SK-N-SH (cell line): Measurements from ENCODE around the gene DUSP16. TPM values are rescaled to one million over a fixed set of nuclear protein-coding genes. Genes with fewer than 3 reads are reported as not detected.

Experiments used
- CTCF ChIA-PET: fragments of 300-600, 350-600 bp; formaldehyde crosslinking; extraction: SDS; loops from one replicate; lab custom pipeline; 2021; lab: Yijun Ruan, JAX
- POLR2A ChIA-PET: fragments of 350-600 bp; sonication (Branson Sonifier 250); formaldehyde crosslinking; extraction: SDS; loops from one replicate; lab custom pipeline; 2020; ENCODE audit warnings: antibody characterized with exemption, inconsistent platforms; lab: Yijun Ruan, JAX
- DNase-seq: peaks from one replicate; pipeline ENCODE4 v3.0.0; 2012
- H2AFZ ChIP-seq: fragments of 200-600 bp; sonication (generic); 2 replicates; pipeline ENCODE4 v1.8.1; 2016; ENCODE audit warnings: antibody characterized with exemption, mild to moderate bottlenecking, low read depth
- H3F3A ChIP-seq: fragments of 200-600 bp; sonication (generic); replicated peaks from 2 replicates; pipeline ENCODE3; 2016; ENCODE audit warnings: antibody characterized with exemption, mild to moderate bottlenecking; ENCODE audit not compliant: insufficient read depth
- H3K27ac ChIP-seq, 2 experiments: fragments of 200-500 bp in 1 of 2; fragments of 200-600 bp in 1 of 2; sonication (Bioruptor generic) in 1 of 2; sonication (generic), shearing (Covaris generic) in 1 of 2; 2 replicates each; pipeline versions ENCODE4 v1.5.1 to v1.6.1; 2014 to 2016; ENCODE audit warnings: low read depth in 2 of 2, inconsistent platforms in 1 of 2, low read length in 1 of 2, mild to moderate bottlenecking in 1 of 2, mixed read lengths in 1 of 2
- H3K27me3 ChIP-seq: fragments of 200-600 bp; sonication (generic), shearing (Covaris generic); 2 replicates; pipeline ENCODE4 v1.6.1; 2016; ENCODE audit warnings: mixed run types; ENCODE audit not compliant: insufficient read depth
- H3K36me3 ChIP-seq, 2 experiments: fragments of 200-500 bp in 1 of 2; fragments of 200-600 bp in 1 of 2; sonication (Bioruptor generic) in 1 of 2; sonication (generic) in 1 of 2; replicated peaks in 1 of 2; 2 replicates each; pipeline versions ENCODE3 to v1.5.1; 2014 to 2016; ENCODE audit warnings: low read length in 1 of 2, mild to moderate bottlenecking in 1 of 2; ENCODE audit not compliant: insufficient read depth in 2 of 2, control insufficient read depth in 1 of 2
- H3K4me1 ChIP-seq, 2 experiments: fragments of 200-500 bp in 1 of 2; fragments of 200-600 bp in 1 of 2; sonication (Bioruptor generic) in 1 of 2; sonication (generic), shearing (Covaris generic) in 1 of 2; 2 replicates each; pipeline versions ENCODE4 v1.5.1 to v1.6.1; 2014 to 2016; ENCODE audit warnings: low read depth in 1 of 2, low read length in 1 of 2, mixed run types in 1 of 2; ENCODE audit not compliant: insufficient read depth in 2 of 2, control insufficient read depth in 1 of 2
- H3K4me2 ChIP-seq: fragments of 200-600 bp; sonication (generic), shearing (Covaris generic); 2 replicates; pipeline ENCODE4 v1.6.1; 2017; ENCODE audit warnings: mixed run types
- H3K4me3 ChIP-seq, 2 experiments: fragments of 200-500 bp in 1 of 2; fragments of 200-600 bp in 1 of 2; sonication (Bioruptor generic) in 1 of 2; sonication (generic), shearing (Covaris generic) in 1 of 2; 2 replicates each; pipeline versions ENCODE4 v1.5.1 to v1.8.1; 2014 to 2016; ENCODE audit warnings: low read depth in 2 of 2, inconsistent platforms in 1 of 2, low read length in 1 of 2, mild to moderate bottlenecking in 1 of 2, mixed read lengths in 1 of 2, moderate library complexity in 1 of 2
- H3K79me2 ChIP-seq: fragments of 200-600 bp; sonication (generic); 2 replicates; pipeline ENCODE4 v1.8.1; 2017; ENCODE audit warnings: mild to moderate bottlenecking; ENCODE audit not compliant: insufficient read depth
- H3K9ac ChIP-seq: fragments of 200-600 bp; sonication (generic); 2 replicates; pipeline ENCODE4 v1.6.1; 2017; ENCODE audit warnings: mixed run types
- H3K9me2 ChIP-seq: fragments of 200-600 bp; sonication (generic); 2 replicates; pipeline ENCODE4 v1.6.1; 2017; ENCODE audit warnings: mixed run types
- H3K9me3 ChIP-seq: fragments of 200-600 bp; sonication (generic); 2 replicates; pipeline ENCODE4 v1.6.1; 2017; ENCODE audit warnings: mixed run types, mild to moderate bottlenecking, moderate library complexity
- H4K20me1 ChIP-seq: fragments of 200-600 bp; sonication (generic); 2 replicates; pipeline ENCODE4 v1.6.1; 2017; ENCODE audit warnings: mild to moderate bottlenecking, mixed run types; ENCODE audit not compliant: insufficient read depth
- FOXJ3 ChIP-seq: sonication (generic); formaldehyde crosslinking; IDR thresholded peaks from 2 replicates; pipeline ENCODE4 v1.5.1; 2020; ENCODE audit warnings: mild to moderate bottlenecking, missing genetic modification reagents
- GABPA ChIP-seq: IDR thresholded peaks from 2 replicates; pipeline ENCODE4 v1.4.0; 2012; ENCODE audit warnings: low read depth, mild to moderate bottlenecking
- NFIC ChIP-seq: IDR thresholded peaks from 2 replicates; pipeline ENCODE4 v1.4.0; 2012; ENCODE audit warnings: borderline replicate concordance
- POLR2AphosphoS5 ChIP-seq: IDR thresholded peaks from 2 replicates; pipeline ENCODE4 v1.6.1; 2012; ENCODE audit warnings: low read depth, low read length
- RCOR1 ChIP-seq: fragments of 150-350 bp; IDR thresholded peaks from 2 replicates; pipeline ENCODE4 v1.6.1; 2017; ENCODE audit warnings: antibody characterized with exemption, low read length
- REST ChIP-seq: IDR thresholded peaks from 2 replicates; pipeline ENCODE4 v1.6.1; 2012; ENCODE audit warnings: mild to moderate bottlenecking, low read depth, low read length, moderate library complexity
- SIN3A ChIP-seq: IDR thresholded peaks from 2 replicates; pipeline ENCODE4 v1.6.1; 2012; ENCODE audit warnings: low read depth, mild to moderate bottlenecking, low read length, moderate library complexity, borderline replicate concordance
- SMC3 ChIP-seq: IDR thresholded peaks from 2 replicates; pipeline ENCODE4 v1.6.1; 2012; ENCODE audit warnings: low read depth, low read length, improper control_type of control experiment
- TEAD4 ChIP-seq: IDR thresholded peaks from 2 replicates; pipeline ENCODE4 v1.4.0; 2012; ENCODE audit warnings: mild to moderate bottlenecking, borderline replicate concordance; ENCODE audit not compliant: insufficient read depth
- USF1 ChIP-seq: IDR thresholded peaks from 2 replicates; pipeline ENCODE4 v1.4.0; 2012; ENCODE audit warnings: low read depth, borderline replicate concordance
- WGBS: methylation state at CpG from one replicate; pipeline ENCODE4 v1.1.6; 2017; ENCODE audit warnings: low lambda C conversion rate; 5-methylcytosine and 5-hydroxymethylcytosine counted together
- polyA plus RNA-seq, 3 experiments: library from polyadenylated mRNA; depleted of rRNA; stranded (reverse); fragments of >200 nt; gene quantifications; 2 replicates each; pipeline ENCODE4 v1.2.3, GENCODE V29; 2012

The DUSP16 gene
- polyA plus RNA-seq, 1 of the 3 experiments (the other 2 are of a cell fraction) = 7.1 TPM

- Histone ChIP-seq H3K4me2 (no peak overlapping the region), H3K27me3 (no peaks in the 10 kb centered on the region), H3K9me2 (no peaks in the 10 kb centered on the region), H3K36me3 (peaks cover 0 to 3% of the 10 kb centered on the region in 2 experiments), H3K9ac (no peak overlapping the region), H4K20me1 (peaks cover 8% of the 10 kb centered on the region), H2AFZ (no peak overlapping the region), H3K4me1 (peaks cover 0 to 12% of the 10 kb centered on the region in 2 experiments; a peak in 2 of 4 replicates), H3K9me3 (no peaks in the 10 kb centered on the region), H3F3A (peaks cover 4% of the 10 kb centered on the region), H3K79me2 (peaks cover 100% of the 10 kb centered on the region), H3K27ac (no peak overlapping the region), H3K4me3 (no peak overlapping the region)
- ChIA-PET CTCF (interaction anchor here (1.0 to 1.6 kb wide), 3 partner anchors 9 to 160 kb away, joined by 3 to 4 read pairs (median 3); no protein-coding TSS in a partner anchor), POLR2A (interaction anchor here (1.2 kb wide), 1 partner anchor 44 kb away, joined by 3 read pairs; no protein-coding TSS in a partner anchor)
- TF ChIP-seq FOXJ3 (CRISPR knock-in tag) = no peak
- TF ChIP-seq POLR2AphosphoS5 = no peak
- no peak for DNase-seq
- WGBS = 96% methylated on average over 4 of the region's 4 CpGs
Measured at GRCh38 chr12:12555656-12556055, 7.0 kb downstream of the DUSP16 start.

GRCh38 chr12:12553208-12553785 lies 9.4 kb downstream of the DUSP16 start:
- Histone ChIP-seq H3K9me2 (no peaks in the 10 kb centered on the region), H3K27me3 (no peaks in the 10 kb centered on the region), H3K36me3 (peaks cover 0 to 3% of the 10 kb centered on the region in 2 experiments), H3F3A (peaks cover 4% of the 10 kb centered on the region), H4K20me1 (peaks cover 8% of the 10 kb centered on the region), H3K79me2 (peaks cover 99% of the 10 kb centered on the region), H3K4me1 (peaks cover under 1 to 6% of the 10 kb centered on the region in 2 experiments; a peak in 2 of 4 replicates), H3K4me3 (no peak overlapping the region), H3K4me2 (no peak overlapping the region), H3K27ac (no peak overlapping the region), H2AFZ (no peak overlapping the region), H3K9ac (no peak overlapping the region), H3K9me3 (no peaks in the 10 kb centered on the region)
- WGBS = 100% methylated on average over 3 of the region's 3 CpGs
- no peak for TF ChIP-seq NFIC
- no peak for TF ChIP-seq GABPA
- TF ChIP-seq REST = no peak
- no peak for TF ChIP-seq TEAD4
- TF ChIP-seq FOXJ3 (CRISPR knock-in tag) = no peak
- no peak for TF ChIP-seq RCOR1
- TF ChIP-seq SMC3 = no peak
- TF ChIP-seq USF1 = no peak
- no peak for TF ChIP-seq SIN3A
- POLR2A ChIA-PET = no interaction called here
- no peak for DNase-seq
- CTCF ChIA-PET = no interaction called here
